ENCODE data around the gene GPR153. TPM values are rescaled to one million over a fixed set of nuclear protein-coding genes. Genes with fewer than 3 reads are reported as not detected.

GPR153 gene
- total RNA-seq, 1 donor from 2014 or later, result 16.6 TPM

DNA sequence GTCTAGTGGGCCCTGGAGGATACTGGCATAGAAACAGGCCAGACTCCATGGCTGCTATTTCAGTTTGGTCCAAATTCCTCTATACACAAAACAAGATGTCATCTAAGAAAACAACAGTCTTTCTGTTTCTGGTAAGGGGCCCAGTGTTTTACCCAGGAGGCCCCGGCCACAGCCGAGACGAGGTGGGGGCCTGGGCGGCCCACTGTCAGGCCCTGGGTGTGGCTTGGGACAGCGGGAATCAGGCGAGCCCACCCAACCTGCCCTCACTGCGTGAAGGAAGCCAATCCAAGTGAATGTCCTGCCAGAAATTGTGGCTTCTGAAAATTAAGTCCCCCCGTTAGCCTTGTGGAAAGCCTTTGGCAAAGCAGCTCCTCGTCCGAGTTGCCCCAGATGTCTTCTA is 31.2 kb upstream of the GPR153 start:
- no peak for DNase-seq
- intact Hi-C loops (cut with DNase I), result no loop called here

DNA sequence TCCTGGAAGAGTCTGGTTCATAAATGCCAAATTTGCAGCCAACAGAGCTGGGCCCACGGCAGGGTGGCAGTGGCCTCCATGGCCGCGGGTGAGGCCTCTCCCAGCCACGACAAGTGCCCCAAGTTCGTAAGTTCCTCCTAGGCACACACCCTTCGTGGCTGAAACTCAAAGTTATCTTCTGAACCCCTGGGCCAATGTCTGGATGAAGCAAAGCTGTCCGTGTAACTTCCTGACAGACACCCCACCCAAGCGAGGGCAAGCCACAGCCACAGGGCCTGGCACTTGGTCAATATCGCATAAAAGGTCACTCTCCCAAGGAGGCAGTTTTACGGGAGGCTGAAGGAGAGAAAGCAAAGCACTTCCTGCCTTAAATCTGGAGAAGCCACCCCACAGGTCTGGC is 27.8 kb upstream of the GPR153 start:
- TF ChIP-seq, protein P1, sequence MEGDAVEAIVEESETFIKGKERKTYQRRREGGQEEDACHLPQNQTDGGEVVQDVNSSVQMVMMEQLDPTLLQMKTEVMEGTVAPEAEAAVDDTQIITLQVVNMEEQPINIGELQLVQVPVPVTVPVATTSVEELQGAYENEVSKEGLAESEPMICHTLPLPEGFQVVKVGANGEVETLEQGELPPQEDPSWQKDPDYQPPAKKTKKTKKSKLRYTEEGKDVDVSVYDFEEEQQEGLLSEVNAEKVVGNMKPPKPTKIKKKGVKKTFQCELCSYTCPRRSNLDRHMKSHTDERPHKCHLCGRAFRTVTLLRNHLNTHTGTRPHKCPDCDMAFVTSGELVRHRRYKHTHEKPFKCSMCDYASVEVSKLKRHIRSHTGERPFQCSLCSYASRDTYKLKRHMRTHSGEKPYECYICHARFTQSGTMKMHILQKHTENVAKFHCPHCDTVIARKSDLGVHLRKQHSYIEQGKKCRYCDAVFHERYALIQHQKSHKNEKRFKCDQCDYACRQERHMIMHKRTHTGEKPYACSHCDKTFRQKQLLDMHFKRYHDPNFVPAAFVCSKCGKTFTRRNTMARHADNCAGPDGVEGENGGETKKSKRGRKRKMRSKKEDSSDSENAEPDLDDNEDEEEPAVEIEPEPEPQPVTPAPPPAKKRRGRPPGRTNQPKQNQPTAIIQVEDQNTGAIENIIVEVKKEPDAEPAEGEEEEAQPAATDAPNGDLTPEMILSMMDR (IDR thresholded peaks at IDR 0.05), result no peak
- Histone ChIP-seq H3K36me3 (peaks cover 4% of the 10 kb centered on the region), H3K4me1 (peaks cover 18% of the 10 kb centered on the region), H3K4me3 (no peak overlapping the region), H3K27me3 (ENCODE audit: low read depth) (no peaks in the 10 kb centered on the region), H3K9me3 (no peaks in the 10 kb centered on the region), H3K27ac (peak overlapping the region; percentile 64)
- ATAC-seq (peak in 1 of 2 donors; percentile 72), DNase-seq (no peak)
- intact Hi-C loops (cut with DNase I), result no loop called here

More for the DNA sequence above, 31.2 kb upstream of the GPR153 start:
- Histone ChIP-seq H3K9me3 (no peaks in the 10 kb centered on the region), H3K4me3 (no peak overlapping the region), H3K27ac (no peak overlapping the region), H3K4me1 (peaks cover 15% of the 10 kb centered on the region), H3K27me3 (ENCODE audit: low read depth) (no peaks in the 10 kb centered on the region), H3K36me3 (peaks cover 7% of the 10 kb centered on the region)
- no peak for ATAC-seq
- TF ChIP-seq, protein P1 (IDR thresholded peaks at IDR 0.05), result no peak

DNA sequence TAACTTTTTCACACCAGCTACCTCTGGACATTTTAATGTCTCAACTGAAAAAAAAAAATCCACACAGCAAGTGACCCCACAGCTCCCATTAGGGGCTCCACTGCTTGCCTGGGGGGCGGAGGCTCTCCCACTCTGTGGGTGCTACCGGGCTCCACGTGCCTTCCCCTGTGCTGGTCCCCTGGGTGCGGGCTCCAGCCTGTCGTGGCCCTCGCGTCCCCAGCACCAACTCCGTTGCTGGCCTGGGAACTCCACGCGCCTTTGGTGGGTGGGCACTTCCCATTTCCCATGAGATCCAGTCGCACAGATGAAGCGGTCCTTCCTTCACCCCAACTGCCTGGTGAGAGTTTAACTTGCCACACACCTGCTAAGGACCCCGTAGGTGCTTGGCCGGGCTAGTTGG is 27.1 kb upstream of the GPR153 start:
- intact Hi-C loops (cut with DNase I), result no loop called here
- Histone ChIP-seq H3K4me3 (no peak overlapping the region), H3K27ac (peak overlapping the region; percentile 64), H3K4me1 (peaks cover 18% of the 10 kb centered on the region), H3K27me3 (ENCODE audit: low read depth) (no peaks in the 10 kb centered on the region), H3K9me3 (no peaks in the 10 kb centered on the region), H3K36me3 (no peaks in the 10 kb centered on the region)
- ATAC-seq (no peak), DNase-seq (no peak)
- TF ChIP-seq, protein P1 (IDR thresholded peaks at IDR 0.05), result no peak

DNA sequence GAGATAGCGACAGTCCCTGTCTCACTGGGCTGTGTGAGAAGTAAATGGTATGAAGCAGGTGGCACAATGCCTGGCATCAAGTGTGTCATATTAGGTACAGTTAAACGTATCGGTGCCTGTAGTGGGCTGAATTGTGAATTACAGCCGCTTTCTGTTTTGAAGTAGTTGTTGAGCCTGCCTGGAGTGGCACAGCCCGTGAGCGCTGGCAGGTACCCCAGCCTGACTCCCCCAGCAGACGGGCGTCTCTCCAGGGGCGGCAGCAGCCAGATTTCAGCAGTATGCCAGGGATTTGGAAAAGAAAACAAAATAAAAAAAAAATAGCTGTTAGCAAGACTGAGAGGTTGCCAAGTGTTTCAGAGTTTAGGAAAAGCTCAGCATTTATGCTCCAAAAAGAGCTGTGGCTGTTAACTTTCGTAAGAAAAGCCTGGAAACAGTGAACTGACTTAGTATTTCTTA is 26.6 kb upstream of the GPR153 start:
- Histone ChIP-seq H3K36me3 (no peaks in the 10 kb centered on the region), H3K27me3 (ENCODE audit: low read depth) (no peaks in the 10 kb centered on the region), H3K4me1 (peaks cover 18% of the 10 kb centered on the region), H3K4me3 (no peak overlapping the region), H3K27ac (no peak overlapping the region), H3K9me3 (no peaks in the 10 kb centered on the region)
- ATAC-seq (peak; percentile 30 to 71), DNase-seq (no peak)
- intact Hi-C loops (cut with DNase I), result no loop called here
- TF ChIP-seq, protein P1 (IDR thresholded peaks at IDR 0.05), result no peak

DNA sequence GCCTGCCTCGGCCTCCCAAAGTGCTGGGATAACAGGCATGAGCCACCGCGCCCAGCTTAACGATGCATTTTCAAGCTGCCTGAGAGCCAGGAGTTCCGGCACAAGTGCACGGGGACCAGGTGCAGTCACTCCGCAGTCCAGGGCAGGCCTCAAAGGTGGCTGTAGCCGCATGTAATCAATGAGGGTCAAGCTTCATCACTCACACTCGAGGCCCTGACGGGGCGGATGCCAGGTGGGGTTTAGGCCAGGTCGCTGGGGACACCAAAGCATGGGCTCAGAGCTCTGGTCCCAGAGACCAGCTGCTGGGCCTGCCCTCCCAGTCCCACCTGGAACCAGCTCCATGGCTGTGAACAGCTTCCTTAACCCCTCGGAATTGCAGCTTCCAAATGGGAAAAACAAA is 26.1 kb upstream of the GPR153 start:
- ATAC-seq (peak in 1 of 2 donors; percentile 22), DNase-seq (no peak)
- TF ChIP-seq, protein P1 (IDR thresholded peaks at IDR 0.05), result no peak
- H3K4me1 ChIP-seq, result peaks cover 18% of the 10 kb centered on the region
- no peaks in the 10 kb centered on the region for H3K27me3 ChIP-seq (ENCODE audit: low read depth)
- H3K27ac ChIP-seq, result no peak overlapping the region
- no peaks in the 10 kb centered on the region for H3K36me3 ChIP-seq
- no peak overlapping the region for H3K4me3 ChIP-seq
- intact Hi-C loops (cut with DNase I), result no loop called here
- H3K9me3 ChIP-seq, result no peaks in the 10 kb centered on the region

DNA sequence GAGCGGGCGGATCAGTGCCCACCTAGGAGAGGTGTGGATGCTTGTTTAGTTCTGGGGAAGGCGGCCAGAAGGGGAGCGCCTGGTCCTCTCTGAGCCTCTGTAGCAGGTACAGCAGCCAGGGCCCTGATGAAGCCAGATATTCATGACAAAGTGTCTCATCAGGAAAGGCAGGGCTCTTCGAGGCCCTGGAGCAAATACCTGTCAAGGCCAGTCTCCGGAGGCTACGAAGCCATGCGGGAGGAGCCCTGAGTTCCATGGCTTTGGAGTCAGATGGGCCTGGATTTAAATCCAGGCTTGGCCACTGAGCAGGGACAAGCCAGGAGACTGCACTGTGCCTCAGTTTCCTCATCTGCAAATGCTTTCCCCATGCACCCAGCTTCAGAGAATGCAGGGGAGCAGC is 25.4 kb upstream of the GPR153 start:
- intact Hi-C loops (cut with DNase I), result no loop called here

More for the DNA sequence above, 25.4 kb upstream of the GPR153 start:
- H3K4me1 ChIP-seq, result peaks cover 18% of the 10 kb centered on the region
- no peak overlapping the region for H3K4me3 ChIP-seq
- H3K27ac ChIP-seq, result no peak overlapping the region
- TF ChIP-seq, protein P1 (IDR thresholded peaks at IDR 0.05), result no peak
- no peaks in the 10 kb centered on the region for H3K27me3 ChIP-seq (ENCODE audit: low read depth)
- DNase-seq, result no peak
- no peak for ATAC-seq
- H3K36me3 ChIP-seq, result no peaks in the 10 kb centered on the region
- H3K9me3 ChIP-seq, result no peaks in the 10 kb centered on the region
